GM21825 (cell line): Measurements from ENCODE around the gene SPDYE2.
"Not testable (repeated sequence)": the region's sequence is repeated elsewhere in the genome, so short reads cannot be mapped to it uniquely, and the experiment has no call there.

ENCODE experiments used
- ATAC-seq: cut with Tn5 transposase; IDR thresholded peaks from one replicate; pipeline ENCODE4 v1.9.1; 2021; ENCODE audit warnings: mild to moderate bottlenecking, moderate library complexity; ENCODE audit not compliant: unreplicated experiment

The SPDYE2 gene

DNA sequence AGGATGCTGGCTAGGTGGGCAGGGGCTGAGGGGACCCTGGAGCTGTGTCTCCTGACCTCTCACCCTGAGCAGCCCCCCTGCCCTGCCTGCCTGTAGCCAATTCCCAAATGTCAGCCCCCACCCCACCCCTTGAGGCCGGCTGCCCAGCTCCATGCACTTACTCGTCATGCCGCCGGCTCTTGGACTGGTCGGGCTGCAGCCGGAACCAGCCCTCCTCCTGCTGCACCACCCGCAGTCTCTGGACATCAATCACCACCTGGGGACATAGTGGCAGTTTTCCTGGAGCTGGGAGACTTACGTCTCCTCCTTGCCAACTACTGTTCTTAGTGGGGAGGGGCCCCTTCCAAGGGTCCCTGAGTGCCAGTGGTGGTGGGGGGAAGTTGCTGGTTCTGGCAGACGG, 48.7 kb downstream of the SPDYE2 start:
- not testable (repeated sequence) for ATAC-seq

GRCh38 chr7:102602317-102602716, 51.3 kb downstream of the SPDYE2 start:
- ATAC-seq = not testable (repeated sequence)

GRCh38 chr7:102604431-102605145, 53.6 kb downstream of the SPDYE2 start:
- ATAC-seq = not testable (repeated sequence)

DNA sequence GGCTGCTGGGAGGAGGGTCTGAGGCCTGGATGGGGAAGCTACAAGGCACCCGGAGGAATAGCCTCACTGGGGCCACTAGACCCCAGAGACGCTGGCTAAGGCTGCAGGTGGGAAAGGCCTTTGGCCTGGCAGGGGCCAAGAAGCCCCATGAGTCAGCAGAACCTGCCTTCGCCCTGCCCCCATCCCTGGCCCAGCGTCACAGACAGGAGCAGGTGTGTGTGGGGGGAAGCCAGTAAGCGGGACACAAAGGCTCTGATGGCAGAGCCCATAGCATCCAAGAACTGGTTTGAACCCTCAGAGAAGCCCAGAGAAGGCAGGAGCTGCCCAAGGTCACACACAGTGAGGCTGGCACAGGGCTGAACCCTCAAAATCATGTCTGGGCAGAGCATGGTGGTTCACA, 55.8 kb downstream of the SPDYE2 start:
- not testable (repeated sequence) for ATAC-seq

GRCh38 chr7:102609734-102610133, 58.7 kb downstream of the SPDYE2 start:
- not testable (repeated sequence) for ATAC-seq

DNA sequence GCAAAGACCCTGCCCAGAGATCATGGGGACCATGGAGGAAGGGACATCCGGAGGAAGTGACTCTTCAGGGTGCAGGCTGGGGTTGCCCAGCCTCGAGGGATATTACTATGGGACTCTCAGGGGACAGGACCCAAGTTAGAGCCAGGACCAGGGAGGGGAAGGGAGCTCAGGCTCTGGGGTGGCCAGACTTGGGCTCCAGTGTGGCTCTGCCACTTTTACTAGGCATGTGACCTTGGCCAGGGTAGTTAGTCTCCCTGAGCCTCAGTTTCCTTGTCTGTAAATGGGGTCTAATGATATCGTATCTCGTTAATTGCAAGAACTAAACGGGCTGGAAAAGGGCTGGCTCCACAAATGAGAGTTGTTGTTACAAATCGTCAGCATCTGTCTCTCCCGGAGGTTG, 59.4 kb downstream of the SPDYE2 start:
- ATAC-seq = not testable (repeated sequence)

DNA sequence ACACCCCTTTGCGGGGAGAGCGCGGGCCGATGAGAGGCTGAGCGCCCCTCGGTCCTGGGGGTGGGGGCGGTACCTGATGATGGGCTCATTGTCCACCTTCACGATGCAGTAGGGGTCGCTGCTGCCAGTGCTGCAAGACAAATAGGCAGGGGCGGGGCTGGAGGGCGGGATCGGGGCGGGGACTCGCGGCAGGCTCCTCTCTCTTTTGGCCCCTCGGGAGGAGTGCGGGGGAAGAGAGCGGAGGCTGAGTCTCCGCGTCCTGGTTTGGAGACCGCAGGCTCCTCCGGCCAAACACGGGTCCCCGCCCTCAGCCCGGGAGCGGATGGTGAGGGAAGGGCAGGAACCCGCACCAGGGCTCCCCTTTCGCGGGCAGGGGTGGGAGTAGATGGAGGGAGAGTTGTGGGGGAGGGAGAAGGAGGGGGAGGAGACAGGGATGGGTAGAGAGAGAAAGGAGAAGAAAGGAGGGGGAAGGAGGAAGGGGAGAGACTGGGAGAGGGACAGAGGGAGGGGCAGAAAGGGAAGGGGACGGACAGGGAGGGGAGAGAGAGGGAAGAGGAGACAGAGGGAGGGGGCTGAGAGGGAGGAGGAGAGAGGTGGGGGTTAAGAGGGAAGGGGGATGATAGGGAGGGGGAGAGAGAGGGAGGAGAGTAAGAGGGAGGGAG, 60.1 kb downstream of the SPDYE2 start:
- peak; percentile 34 for ATAC-seq

DNA sequence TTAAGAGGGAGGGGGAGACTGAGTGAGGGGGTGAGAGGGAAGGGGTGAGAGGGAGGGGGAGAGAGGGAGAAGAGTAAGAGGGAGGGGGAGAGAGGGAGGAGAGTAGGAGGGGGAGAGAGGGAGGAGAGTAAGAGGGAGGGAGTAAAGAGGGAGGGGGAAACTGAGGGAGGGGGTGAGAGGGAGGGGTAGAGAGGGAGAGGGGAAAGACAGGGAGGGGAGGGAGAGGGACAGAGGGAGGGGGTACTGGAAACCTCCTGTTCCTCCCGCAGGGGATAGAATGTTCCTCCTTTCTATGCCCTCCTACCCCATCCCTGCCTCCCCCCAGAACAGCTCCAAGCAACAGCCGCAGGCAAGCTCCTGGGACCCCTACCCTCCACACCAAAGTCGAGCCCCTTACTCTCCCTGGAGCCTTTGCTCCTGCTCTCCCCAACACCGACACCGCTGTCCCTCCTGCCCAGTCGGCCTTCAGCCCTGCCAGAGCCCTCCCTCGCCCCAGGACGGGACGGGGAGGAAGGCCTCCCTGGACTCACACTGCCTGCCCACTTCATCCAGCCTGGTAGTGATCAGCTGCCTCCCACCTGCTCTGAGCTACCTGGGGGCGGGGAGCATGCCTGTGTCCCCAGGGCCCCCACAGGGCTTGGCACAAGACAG, 60.8 kb downstream of the SPDYE2 start:
- ATAC-seq = not testable (repeated sequence)
